Kasumi-1 (cell line): ENCODE data around the gene UBXN6.

Experiments used
- DNase-seq, 2 experiments: peaks; one replicate each; lab custom pipeline; 2025; lab: John Stamatoyannopoulos, UW

Gene UBXN6

GRCh38 chr19:4403005-4403761 lies 54.4 kb downstream of the UBXN6 start:
- peak in 1 of 2 experiments; percentile 15 for DNase-seq

- DNase-seq, result peak; percentile 100
Measured at GRCh38 chr19:4402171-4403004, 55.2 kb downstream of the UBXN6 start, which contains the start of gene CHAF1A. Gene CHAF1A (plus strand): TSS chr19:4402640. CDS start chr19:4402763, 123 bp downstream.

- no peak for DNase-seq
Measured at GRCh38 chr19:4401769-4402170, 55.8 kb downstream of the UBXN6 start.

- peak; percentile 88 to 92 for DNase-seq
Measured at GRCh38 chr19:4400135-4400936, 57.3 kb downstream of the UBXN6 start, which contains the start of gene SH3GL1. Gene SH3GL1 (minus strand): TSS chr19:4400547. CDS start chr19:4400368, 179 bp downstream.

- DNase-seq, result peak; percentile 49 to 57
Measured at GRCh38 chr19:4399812-4400134, 57.8 kb downstream of the UBXN6 start.

GRCh38 chr19:4396949-4397783 lies 60.4 kb downstream of the UBXN6 start:
- no peak for DNase-seq
